Mesendoderm (in vitro differentiated cells): ENCODE measurements around the gene GPR17.

Source experiments
- DNase-seq: peaks from one replicate; pipeline ENCODE4 v3.0.0; 2013
- H2AK5ac ChIP-seq: 2 replicates; pipeline ENCODE4 v1.6.1; 2013; ENCODE audit warnings: low read length, inconsistent platforms
- H2BK120ac ChIP-seq: 2 replicates; pipeline ENCODE4 v1.6.1; 2013; ENCODE audit warnings: low read depth, mild to moderate bottlenecking, low read length, moderate library complexity, mixed read lengths
- H2BK15ac ChIP-seq: replicated peaks from 2 replicates; pipeline ENCODE4 v1.6.1; 2013; ENCODE audit warnings: low read depth, mild to moderate bottlenecking, moderate library complexity
- H2BK5ac ChIP-seq: 2 replicates; pipeline ENCODE4 v1.6.1; 2013; ENCODE audit warnings: low read length, inconsistent platforms
- H3K18ac ChIP-seq: 2 replicates; pipeline ENCODE4 v1.6.1; 2013; ENCODE audit warnings: mild to moderate bottlenecking, low read length, mixed read lengths
- H3K23ac ChIP-seq: one replicate; pipeline ENCODE4 v1.6.1; 2013; ENCODE audit warnings: low read length
- H3K27ac ChIP-seq: 2 replicates; pipeline ENCODE4 v1.5.1; 2013; ENCODE audit warnings: low read depth, mild to moderate bottlenecking, inconsistent platforms, low read length, moderate library complexity
- H3K27me3 ChIP-seq: 2 replicates; pipeline ENCODE4 v1.6.1; 2013; ENCODE audit warnings: low read length, control low read depth, mild to moderate bottlenecking, inconsistent platforms; ENCODE audit not compliant: insufficient read depth, poor library complexity
- H3K36me3 ChIP-seq: 2 replicates; pipeline ENCODE4 v1.6.1; 2013; ENCODE audit warnings: low read length, inconsistent platforms; ENCODE audit not compliant: control insufficient read depth, insufficient read depth
- H3K4ac ChIP-seq: one replicate; pipeline ENCODE4 v1.6.1; 2013; ENCODE audit warnings: low read depth, mild to moderate bottlenecking, low read length, moderate library complexity
- H3K4me1 ChIP-seq: 2 replicates; pipeline ENCODE4 v1.6.1; 2013; ENCODE audit warnings: low read depth, low read length, inconsistent platforms; ENCODE audit not compliant: control insufficient read depth
- H3K4me2 ChIP-seq: 2 replicates; pipeline ENCODE4 v1.6.1; 2013; ENCODE audit warnings: low read length
- H3K4me3 ChIP-seq: 2 replicates; pipeline ENCODE4 v1.5.1; 2013; ENCODE audit warnings: mild to moderate bottlenecking, low read length
- H3K56ac ChIP-seq: one replicate; pipeline ENCODE4 v1.6.1; 2013; ENCODE audit warnings: low read length
- H3K79me1 ChIP-seq: 2 replicates; pipeline ENCODE4 v1.6.1; 2013; ENCODE audit warnings: low read length, inconsistent platforms
- H3K79me2 ChIP-seq: 2 replicates; pipeline ENCODE4 v1.6.1; 2013; ENCODE audit warnings: mild to moderate bottlenecking, low read length; ENCODE audit not compliant: control insufficient read depth, insufficient read depth
- H3K9ac ChIP-seq: 2 replicates; pipeline ENCODE4 v1.6.1; 2013; ENCODE audit warnings: low read length, inconsistent platforms
- H4K5ac ChIP-seq: one replicate; pipeline ENCODE4 v1.6.1; 2013; ENCODE audit warnings: low read length
- H4K8ac ChIP-seq: one replicate; pipeline ENCODE4 v1.6.1; 2013; ENCODE audit warnings: low read depth, mild to moderate bottlenecking, control low read depth, low read length, moderate library complexity
- WGBS: extraction: QIAGEN DNeasy Blood & Tissue Kit; methylation state at CpG from one replicate; pipeline ENCODE4 v1.1.7; 2013; ENCODE audit warnings: low lambda C conversion rate, missing lambda C conversion rate; ENCODE audit not compliant: insufficient coverage; ENCODE audit errors: extremely low coverage; 5-methylcytosine and 5-hydroxymethylcytosine counted together

GPR17 gene

DNA sequence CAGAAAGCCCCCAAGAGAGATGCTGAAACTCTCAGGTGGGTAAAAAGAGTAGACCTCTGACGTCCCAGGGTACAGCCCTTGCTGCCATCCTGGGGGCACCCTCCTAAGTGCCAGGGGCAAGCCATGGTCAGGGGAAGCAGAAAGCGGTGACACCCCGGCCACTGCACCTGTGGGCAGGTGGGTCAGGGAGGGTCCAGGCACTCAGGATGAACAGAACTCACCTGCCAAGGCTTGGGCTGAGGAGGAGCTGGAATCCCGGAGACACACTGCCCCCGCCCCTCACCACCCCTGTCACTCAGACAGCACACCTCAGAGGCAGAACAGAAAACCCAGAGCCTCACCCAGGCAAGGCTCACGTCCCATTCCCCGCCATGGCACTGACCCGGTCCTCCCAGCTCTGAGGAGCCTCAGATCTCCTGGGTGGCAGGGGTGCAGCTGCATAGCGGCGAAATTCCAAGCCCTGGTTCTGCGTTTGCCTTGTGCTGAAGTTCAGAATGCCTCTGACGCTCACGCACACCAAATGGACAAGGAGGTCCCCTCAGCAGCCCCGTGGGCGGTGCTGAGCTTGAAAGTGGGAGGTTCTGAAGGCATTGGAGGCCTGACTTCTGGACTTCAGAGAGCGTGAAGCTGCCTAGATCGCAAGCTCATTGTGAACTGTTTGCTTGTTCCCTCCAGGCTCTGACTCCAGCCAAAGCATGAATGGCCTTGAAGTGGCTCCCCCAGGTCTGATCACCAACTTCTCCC lies 4.3 kb downstream of the GPR17 start:
- WGBS = no CpG with 5 or more reads among the region's 17 CpGs
- no peak overlapping the region for H2BK5ac ChIP-seq
- no peaks in the 10 kb centered on the region for H3K79me1 ChIP-seq
- H3K18ac ChIP-seq = no peak overlapping the region
- no peak overlapping the region for H3K9ac ChIP-seq
- H2BK15ac ChIP-seq = no peak overlapping the region
- H3K4me1 ChIP-seq = no peaks in the 10 kb centered on the region
- H3K79me2 ChIP-seq = no peaks in the 10 kb centered on the region
- H3K4me2 ChIP-seq = no peak overlapping the region
- no peak overlapping the region for H3K56ac ChIP-seq
- no peak overlapping the region for H4K5ac ChIP-seq
- H3K4me3 ChIP-seq = no peak overlapping the region
- H4K8ac ChIP-seq = no peak overlapping the region
- no peak overlapping the region for H2BK120ac ChIP-seq
- H3K36me3 ChIP-seq = no peaks in the 10 kb centered on the region
- no peak overlapping the region for H3K27ac ChIP-seq
- H2AK5ac ChIP-seq = no peak overlapping the region
- H3K27me3 ChIP-seq = no peaks in the 10 kb centered on the region
- DNase-seq = no peak
- H3K23ac ChIP-seq = no peak overlapping the region
- H3K4ac ChIP-seq = no peak overlapping the region

GRCh38 chr2:127650785-127651380 lies 4.9 kb downstream of the GPR17 start:
- Histone ChIP-seq H3K23ac (no peak overlapping the region), H3K4me3 (no peak overlapping the region), H3K36me3 (no peaks in the 10 kb centered on the region), H2BK15ac (no peak overlapping the region), H3K56ac (no peak overlapping the region), H2AK5ac (no peak overlapping the region), H3K4ac (no peak overlapping the region), H4K5ac (no peak overlapping the region), H2BK5ac (no peak overlapping the region), H3K18ac (no peak overlapping the region), H3K9ac (no peak overlapping the region), H3K27ac (no peak overlapping the region), H3K4me2 (no peak overlapping the region), H2BK120ac (no peak overlapping the region), H4K8ac (no peak overlapping the region), H3K79me2 (no peaks in the 10 kb centered on the region), H3K4me1 (no peaks in the 10 kb centered on the region), H3K27me3 (no peaks in the 10 kb centered on the region), H3K79me1 (no peaks in the 10 kb centered on the region)
- WGBS = no CpG with 5 or more reads among the region's 28 CpGs
- DNase-seq = no peak

DNA sequence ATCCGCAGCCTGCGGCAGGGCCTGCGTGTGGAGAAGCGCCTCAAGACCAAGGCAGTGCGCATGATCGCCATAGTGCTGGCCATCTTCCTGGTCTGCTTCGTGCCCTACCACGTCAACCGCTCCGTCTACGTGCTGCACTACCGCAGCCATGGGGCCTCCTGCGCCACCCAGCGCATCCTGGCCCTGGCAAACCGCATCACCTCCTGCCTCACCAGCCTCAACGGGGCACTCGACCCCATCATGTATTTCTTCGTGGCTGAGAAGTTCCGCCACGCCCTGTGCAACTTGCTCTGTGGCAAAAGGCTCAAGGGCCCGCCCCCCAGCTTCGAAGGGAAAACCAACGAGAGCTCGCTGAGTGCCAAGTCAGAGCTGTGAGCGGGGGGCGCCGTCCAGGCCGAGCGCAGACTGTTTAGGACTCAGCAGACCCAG lies 5.4 kb downstream of the GPR17 start:
- no peaks in the 10 kb centered on the region for H3K79me1 ChIP-seq
- DNase-seq = no peak
- no peaks in the 10 kb centered on the region for H3K4me1 ChIP-seq
- no peak overlapping the region for H3K4me2 ChIP-seq
- H3K4ac ChIP-seq = no peak overlapping the region
- no peaks in the 10 kb centered on the region for H3K27me3 ChIP-seq
- no peak overlapping the region for H3K56ac ChIP-seq
- H2BK5ac ChIP-seq = no peak overlapping the region
- H4K8ac ChIP-seq = no peak overlapping the region
- no CpG with 5 or more reads among the region's 29 CpGs for WGBS
- H3K36me3 ChIP-seq = no peaks in the 10 kb centered on the region
- H3K18ac ChIP-seq = no peak overlapping the region
- H2AK5ac ChIP-seq = no peak overlapping the region
- no peak overlapping the region for H3K9ac ChIP-seq
- H2BK120ac ChIP-seq = no peak overlapping the region
- no peak overlapping the region for H3K4me3 ChIP-seq
- H4K5ac ChIP-seq = no peak overlapping the region
- H3K23ac ChIP-seq = no peak overlapping the region
- H2BK15ac ChIP-seq = no peak overlapping the region
- no peak overlapping the region for H3K27ac ChIP-seq
- no peaks in the 10 kb centered on the region for H3K79me2 ChIP-seq

DNA sequence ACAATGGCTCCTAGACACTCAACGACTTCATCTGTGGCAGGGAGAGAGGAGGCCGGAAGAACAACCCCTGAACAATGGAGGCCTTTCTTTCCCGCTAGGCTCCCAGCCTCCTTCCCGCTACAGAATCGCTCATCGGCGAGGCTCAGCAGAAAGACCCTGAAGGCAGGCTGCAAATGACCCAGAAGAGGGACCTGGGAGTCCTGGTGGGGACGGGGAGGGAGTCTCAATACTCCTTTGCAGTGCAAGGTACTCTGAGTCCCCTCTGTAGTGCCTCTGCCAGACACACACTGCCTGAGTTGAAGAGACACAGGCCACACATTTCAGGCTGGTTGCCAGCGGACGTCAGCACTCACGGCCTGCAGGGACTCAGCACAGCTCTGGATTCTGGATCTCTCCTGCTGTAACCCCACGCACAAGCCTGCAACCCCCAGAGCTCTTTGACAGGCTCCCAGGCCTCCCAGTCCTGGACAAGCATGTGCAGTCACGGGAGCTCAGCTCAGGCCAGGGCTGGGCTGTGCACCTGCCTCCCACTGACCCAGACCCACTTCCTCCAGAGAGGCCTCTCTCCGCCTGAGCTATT lies 6.1 kb downstream of the GPR17 start:
- Histone ChIP-seq H3K27me3 (no peaks in the 10 kb centered on the region), H3K79me2 (no peaks in the 10 kb centered on the region), H3K56ac (no peak overlapping the region), H2BK15ac (no peak overlapping the region), H3K18ac (no peak overlapping the region), H3K36me3 (no peaks in the 10 kb centered on the region), H2BK5ac (no peak overlapping the region), H3K4me3 (no peak overlapping the region), H3K4me1 (no peaks in the 10 kb centered on the region), H4K5ac (no peak overlapping the region), H3K4ac (no peak overlapping the region), H3K79me1 (no peaks in the 10 kb centered on the region), H4K8ac (no peak overlapping the region), H3K4me2 (no peak overlapping the region), H3K9ac (no peak overlapping the region), H2AK5ac (no peak overlapping the region), H3K27ac (no peak overlapping the region), H2BK120ac (no peak overlapping the region), H3K23ac (no peak overlapping the region)
- DNase-seq = no peak
- no CpG with 5 or more reads among the region's 14 CpGs for whole genome bisulfite sequencing

GRCh38 chr2:127652786-127653357 lies 6.9 kb downstream of the GPR17 start:
- Histone ChIP-seq H2AK5ac (no peak overlapping the region), H3K79me1 (no peaks in the 10 kb centered on the region), H4K5ac (no peak overlapping the region), H3K9ac (no peak overlapping the region), H2BK15ac (no peak overlapping the region), H3K23ac (no peak overlapping the region), H3K4me2 (no peak overlapping the region), H3K79me2 (no peaks in the 10 kb centered on the region), H3K56ac (no peak overlapping the region), H3K18ac (no peak overlapping the region), H3K27me3 (no peaks in the 10 kb centered on the region), H3K27ac (no peak overlapping the region), H4K8ac (no peak overlapping the region), H3K4me3 (no peak overlapping the region), H2BK5ac (no peak overlapping the region), H3K36me3 (no peaks in the 10 kb centered on the region), H3K4me1 (no peaks in the 10 kb centered on the region), H2BK120ac (no peak overlapping the region), H3K4ac (no peak overlapping the region)
- no peak for DNase-seq
- no CpG with 5 or more reads among the region's 25 CpGs for WGBS
